ENCODE data around the gene SLC66A2. TPM values are rescaled to one million over a fixed set of nuclear protein-coding genes. Genes with fewer than 3 reads are reported as not detected.

SLC66A2 gene
- total and polyA plus RNA-seq, 2 of the 13 experiments (the other 11 are each of a cell fraction or from before 2014, with no cell fraction given): 33.5 to 41.9 TPM

DNA sequence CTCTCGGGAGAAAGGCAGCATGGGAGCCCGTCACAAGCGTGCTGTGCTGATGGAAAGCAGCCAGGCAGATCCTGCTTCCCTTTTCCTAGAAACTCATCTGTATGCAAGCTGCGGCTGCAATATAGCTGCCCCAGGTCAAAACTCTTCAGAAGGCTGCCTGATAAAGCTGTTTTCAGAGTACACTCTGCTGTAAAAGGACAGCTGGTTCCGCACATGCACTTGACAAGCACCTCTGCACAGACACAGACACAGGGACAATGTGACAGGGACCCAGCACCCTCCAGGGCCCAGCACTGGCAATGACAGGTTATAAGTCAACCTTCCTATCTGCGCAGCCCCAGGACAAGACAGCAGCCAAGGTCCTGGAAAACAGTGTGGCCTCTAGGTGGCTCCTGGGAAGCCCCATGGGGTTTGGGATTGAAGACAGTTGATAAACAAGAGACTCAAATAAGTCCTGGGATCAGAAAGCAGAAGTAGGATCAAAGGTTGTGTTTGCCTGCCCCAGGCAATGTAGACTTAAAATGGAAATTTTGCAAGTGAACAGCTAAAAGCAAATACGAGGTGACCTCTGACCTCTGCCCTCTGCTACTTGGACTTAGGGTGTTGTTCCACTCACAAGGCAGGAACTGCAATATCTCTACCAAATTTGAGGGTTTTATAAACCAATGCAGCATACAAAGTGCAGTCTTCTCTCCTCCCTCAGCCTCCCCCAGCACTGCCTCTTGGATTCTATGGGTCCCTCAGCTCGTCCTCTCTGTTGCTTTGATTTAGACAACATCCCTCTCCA, 16.9 kb downstream of the SLC66A2 start (continued):
- TF ChIP-seq MNT (IDR thresholded peaks at IDR 0.05) (peak; percentile 61), KDM3A (CRISPR knock-in tag; IDR thresholded peaks at IDR 0.05; ENCODE audit: low read depth) (peak; percentile 78; the same call in 1 of the 2 replicates), KDM1A (CRISPR knock-in tag; IDR thresholded peaks at IDR 0.05) (peak; percentile 71; the same call in 1 of the 2 replicates), CREB1 (IDR thresholded peaks at IDR 0.05) (no peak), CREB1 (CRISPR knock-in tag; IDR thresholded peaks at IDR 0.05) (peak; percentile 84), ZNF761 (CRISPR knock-in tag; conservative IDR thresholded peaks at IDR 0.05) (peak; percentile 31; the same call in 1 of the 2 replicates), PATZ1 (CRISPR knock-in tag; IDR thresholded peaks at IDR 0.05) (peak; percentile 78), ZNF879 (CRISPR knock-in tag; IDR thresholded peaks at IDR 0.05) (no peak), PHF21A (CRISPR knock-in tag; IDR thresholded peaks at IDR 0.05) (peak; percentile 98), ZFP62 (CRISPR knock-in tag; IDR thresholded peaks at IDR 0.05) (no peak), SMC3 (IDR thresholded peaks at IDR 0.05; ENCODE audit: low read length) (peak; percentile 84), ZNF20 (CRISPR knock-in tag; IDR thresholded peaks at IDR 0.05) (no peak), ZBTB46 (CRISPR knock-in tag; IDR thresholded peaks at IDR 0.05; ENCODE audit: borderline replicate concordance) (no peak), ASH2L (IDR thresholded peaks at IDR 0.05; ENCODE audit: insufficient read length, low read depth, low read length) (peak; percentile 63), SNAPC5 (CRISPR knock-in tag; IDR thresholded peaks at IDR 0.05; ENCODE audit: borderline replicate concordance) (peak; percentile 40; the same call in 1 of the 2 replicates), ZNF496 (CRISPR knock-in tag; IDR thresholded peaks at IDR 0.05; ENCODE audit: insufficient replicate concordance) (no peak), RXRA (CRISPR knock-in tag; IDR thresholded peaks at IDR 0.05) (peak; percentile 84), TOE1 (CRISPR knock-in tag; IDR thresholded peaks at IDR 0.05) (no peak), ATF7-NPFF (CRISPR knock-in tag; IDR thresholded peaks at IDR 0.05; ENCODE audit: low read depth) (no peak), HOXA9 (CRISPR knock-in tag; IDR thresholded peaks at IDR 0.05; ENCODE audit: borderline replicate concordance) (no peak), TMF1 (CRISPR knock-in tag; IDR thresholded peaks at IDR 0.05; ENCODE audit: low read depth) (no peak), ZNF577 (CRISPR knock-in tag; IDR thresholded peaks at IDR 0.05; ENCODE audit: borderline replicate concordance, low read depth) (no peak), HOXD1 (CRISPR knock-in tag; IDR thresholded peaks at IDR 0.05) (0 out of 2 replicates have a peak, but pooled peaks have one; percentile 12)
